GM12878 (cell line): ENCODE results near the gene DCDC1. TPM values are rescaled to one million over a fixed set of nuclear protein-coding genes. Genes with fewer than 3 reads are reported as not detected.
A peak's percentile ranks its signal among the peaks of the same experiment; 100 is the strongest.

ENCODE experiments used
- ATAC-seq: fragments of 200-7000 bp; cut with Tn5 transposase; 3 replicates; pipeline ENCODE4 v1.9.1; 2020; ENCODE audit warnings: mild to moderate bottlenecking, moderate library complexity
- BruUV-seq: library from RNA; stranded (reverse); fragments of 400-500 nt; replicated peaks from 2 replicates; lab custom pipeline; 2021; lab: Mats Ljungman, UMichigan
- CTCF ChIA-PET: fragments of 300-600 bp; sonication (Branson Sonifier 250); formaldehyde crosslinking; extraction: SDS; loops from one replicate; lab custom pipeline; 2021; ENCODE audit warnings: inconsistent platforms; lab: Yijun Ruan, JAX
- POLR2A ChIA-PET: fragments of 350-600 bp; formaldehyde crosslinking; extraction: SDS; loops from one replicate; lab custom pipeline; 2021; ENCODE audit warnings: inconsistent platforms; lab: Charles Lee
- RAD21 ChIA-PET: fragments of 300-600 bp; sonication (Branson Sonifier 250); formaldehyde crosslinking; loops from one replicate; lab custom pipeline; 2023; ENCODE audit warnings: antibody characterized with exemption; ENCODE audit not compliant: unreplicated experiment; lab: Charles Lee
- SMC1A ChIA-PET: fragments of 300-600 bp; sonication (Branson Sonifier 250); formaldehyde crosslinking; loops from one replicate; lab custom pipeline; 2023; ENCODE audit not compliant: unreplicated experiment, uncharacterized antibody; lab: Charles Lee
- DNase-seq: peaks from one replicate; pipeline ENCODE4 v3.0.0-alpha.2; 2011; ENCODE audit warnings: low read depth, low spot score
- FAIRE-seq: peaks from 3 replicates; lab custom pipeline; 2011; peaks lifted over from hg19 to GRCh38; lab: Jason Lieb, UNC
- H2AFZ ChIP-seq: 2 replicates; pipeline ENCODE4 v1.6.0; 2011; ENCODE audit warnings: low read depth, low read length, control low read depth; ENCODE audit not compliant: control insufficient read depth
- H3K27ac ChIP-seq: 2 replicates; pipeline ENCODE4 v1.5.1; 2011; ENCODE audit warnings: control low read depth; ENCODE audit not compliant: control insufficient read depth, insufficient read depth
- H3K27me3 ChIP-seq, 2 experiments: replicated peaks in 1 of 2; 2 replicates each; pipeline versions ENCODE4 v1.6.0 to v1.6.1; 2011; ENCODE audit warnings: low read length in 1 of 2; ENCODE audit not compliant: control insufficient read depth in 2 of 2, insufficient read depth in 2 of 2
- H3K36me3 ChIP-seq, 2 experiments: 2 replicates each; pipeline ENCODE4 v1.5.1; 2011; ENCODE audit warnings: low read length in 1 of 2; ENCODE audit not compliant: control insufficient read depth in 2 of 2, insufficient read depth in 2 of 2
- H3K4me1 ChIP-seq: 2 replicates; pipeline ENCODE4 v1.6.1; 2011; ENCODE audit warnings: mild to moderate bottlenecking, low read length, moderate library complexity, mixed read lengths; ENCODE audit not compliant: control insufficient read depth, insufficient read depth
- H3K4me2 ChIP-seq: 2 replicates; pipeline ENCODE4 v1.6.0; 2011; ENCODE audit warnings: control low read depth; ENCODE audit not compliant: control insufficient read depth, insufficient read depth
- H3K4me3 ChIP-seq: fragments of 200-600 bp; sonication (generic); 2 replicates; pipeline ENCODE4 v1.5.1; 2016
- H3K79me2 ChIP-seq: 2 replicates; pipeline ENCODE4 v1.6.0; 2011; ENCODE audit warnings: low read length; ENCODE audit not compliant: control insufficient read depth, insufficient read depth
- H3K9ac ChIP-seq: 2 replicates; pipeline ENCODE4 v1.8.0; 2011; ENCODE audit warnings: low read length, control low read depth, mixed read lengths; ENCODE audit not compliant: control insufficient read depth, insufficient read depth
- H3K9me3 ChIP-seq: replicated peaks from 3 replicates; pipeline ENCODE4 v1.5.1; 2011; ENCODE audit warnings: mild to moderate bottlenecking, low read length; ENCODE audit not compliant: control insufficient read depth, insufficient read depth
- H4K20me1 ChIP-seq: 2 replicates; pipeline ENCODE4 v1.6.0; 2011; ENCODE audit not compliant: control insufficient read depth, insufficient read depth
- BMI1 ChIP-seq: fragments of 450-650 bp; IDR thresholded peaks from 2 replicates; pipeline ENCODE4 v1.6.1; 2016; ENCODE audit warnings: mild to moderate bottlenecking, moderate library complexity, borderline replicate concordance
- NR2C2 ChIP-seq: IDR thresholded peaks from 2 replicates; pipeline ENCODE4 v1.6.1; 2011; ENCODE audit warnings: borderline replicate concordance, low read depth; ENCODE audit not compliant: control insufficient read depth, insufficient read length
- POLR2A ChIP-seq: IDR thresholded peaks from 2 replicates; pipeline ENCODE4 v1.6.1; 2011; ENCODE audit warnings: low read depth, mild to moderate bottlenecking, low read length
- SMC3 ChIP-seq: IDR thresholded peaks from 2 replicates; pipeline ENCODE4 v1.6.1; 2011; ENCODE audit warnings: low read length, improper control_type of control experiment, borderline replicate concordance
- ZSCAN29 ChIP-seq: fragments of 450-650 bp; IDR thresholded peaks from 2 replicates; pipeline ENCODE4 v1.6.1; 2017; ENCODE audit warnings: mild to moderate bottlenecking, moderate library complexity
- WGBS: methylation state at CpG from one replicate; pipeline ENCODE4 v1.1.6; 2016; ENCODE audit warnings: low lambda C conversion rate; ENCODE audit not compliant: insufficient replicate concordance, insufficient coverage; ENCODE audit errors: missing lambda C conversion rate; 5-methylcytosine and 5-hydroxymethylcytosine counted together
- in situ Hi-C: fragments of 300-500 bp; cut with MboI; formaldehyde crosslinking; loops from 9 replicates; pipeline ENCODE4 v1.14.3; 2018; ENCODE audit warnings: mixed read lengths
- intact Hi-C: fragments of 100-400 bp; cut with micrococcal nuclease; formaldehyde crosslinking; loops from one replicate; pipeline ENCODE4 v1.14.2; 2022; ENCODE audit not compliant: unreplicated experiment
- polyA plus RNA-seq, 11 experiments: library from polyadenylated mRNA; depleted of rRNA in 4 of 11; unstranded in 6 of 11; stranded (reverse) in 5 of 11; fragments of >200 nt; fragmentation: Nextera tagmentation in 4 of 11; fragmentation: Illumina TruSeq in 1 of 11; extraction: Ambion mirVana in 4 of 11; extraction: Trizol in 1 of 11; gene quantifications; 1 replicate in 1 of 11; 2 replicates in 10 of 11; pipeline versions ENCODE4 v1.2.1 to v1.2.3, GENCODE V29; 2011 to 2016; ENCODE audit warnings: inconsistent platforms in 2 of 11, missing spikeins in 2 of 11, low read depth in 1 of 11
- total RNA-seq, 4 experiments: library from RNA; depleted of rRNA in 3 of 4; stranded (reverse); fragments of >200 nt in 3 of 4; fragmentation: Illumina TruSeq in 1 of 4; extraction: Trizol in 1 of 4; gene quantifications; 2 replicates each; pipeline versions ENCODE4 v1.2.1 to v1.2.3, GENCODE V29; 2013 to 2021
- TF ChIP-seq, protein P1 (sequence below): IDR thresholded peaks from 2 replicates; pipeline ENCODE4 v1.6.1; 2012; ENCODE audit warnings: low read depth, low read length, improper control_type of control experiment

The DCDC1 gene
- total and polyA plus RNA-seq, 10 of the 15 experiments (the other 5 are each of a cell fraction or from before 2014, with no cell fraction given): not detected

DNA sequence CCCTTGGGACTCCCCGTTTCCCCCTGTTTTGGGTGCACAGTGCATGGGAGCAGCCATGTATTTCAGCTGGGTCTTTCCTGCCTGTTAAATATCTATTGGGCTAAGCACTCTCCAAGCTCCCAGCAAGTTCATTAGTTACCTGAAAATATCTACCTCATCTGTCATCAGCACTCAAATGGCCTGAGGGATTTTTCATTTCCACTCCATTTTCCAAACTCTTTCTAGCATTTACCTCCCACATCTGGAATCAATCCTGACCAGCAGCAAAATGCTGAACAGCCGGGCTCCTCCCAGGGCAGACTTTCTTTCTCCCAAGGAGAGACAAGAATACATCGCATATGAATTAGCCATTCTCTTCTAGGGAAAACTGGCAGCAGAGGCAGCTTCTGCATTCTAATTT, 509.9 kb downstream of the DCDC1 start (continued):
- TF ChIP-seq, protein P1, sequence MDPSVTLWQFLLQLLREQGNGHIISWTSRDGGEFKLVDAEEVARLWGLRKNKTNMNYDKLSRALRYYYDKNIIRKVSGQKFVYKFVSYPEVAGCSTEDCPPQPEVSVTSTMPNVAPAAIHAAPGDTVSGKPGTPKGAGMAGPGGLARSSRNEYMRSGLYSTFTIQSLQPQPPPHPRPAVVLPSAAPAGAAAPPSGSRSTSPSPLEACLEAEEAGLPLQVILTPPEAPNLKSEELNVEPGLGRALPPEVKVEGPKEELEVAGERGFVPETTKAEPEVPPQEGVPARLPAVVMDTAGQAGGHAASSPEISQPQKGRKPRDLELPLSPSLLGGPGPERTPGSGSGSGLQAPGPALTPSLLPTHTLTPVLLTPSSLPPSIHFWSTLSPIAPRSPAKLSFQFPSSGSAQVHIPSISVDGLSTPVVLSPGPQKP: no peak
- TF ChIP-seq ZSCAN29 (no peak), BMI1 (no peak), NR2C2 (no peak)

DNA sequence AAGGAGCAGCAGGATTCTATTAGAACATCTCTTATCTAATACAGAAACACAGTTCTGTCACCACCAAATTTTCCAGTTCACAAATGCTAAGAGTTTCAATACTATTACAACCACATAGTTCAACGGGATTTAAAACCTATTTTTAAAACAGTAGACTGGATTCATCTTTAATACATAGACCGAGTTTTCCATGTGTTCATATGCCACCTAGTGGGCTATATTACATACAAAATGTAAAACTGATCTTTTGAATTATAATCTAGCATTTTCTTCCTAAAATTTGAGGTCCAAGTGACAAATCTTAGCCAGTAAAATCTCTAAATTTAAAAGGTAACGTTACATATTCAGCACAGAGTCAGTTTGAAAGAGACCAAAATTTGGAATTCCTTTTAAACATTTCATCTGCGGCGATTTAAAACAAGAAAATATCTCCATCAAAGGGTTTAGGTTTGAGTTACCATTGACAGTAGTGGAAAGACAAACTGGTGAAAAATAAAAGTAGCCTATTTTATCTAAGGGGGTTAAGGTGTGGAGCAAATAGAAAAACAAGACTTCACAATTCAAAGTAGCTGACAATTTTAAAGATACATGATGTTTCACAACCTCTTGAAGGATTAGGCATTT, 514.0 kb downstream of the DCDC1 start:
- ChIA-PET POLR2A (no interaction called here), SMC1A (no interaction called here), RAD21 (no interaction called here), CTCF (no interaction called here)
- no peak for DNase-seq
- Histone ChIP-seq H4K20me1 (no peaks in the 10 kb centered on the region), H3K4me1 (no peaks in the 10 kb centered on the region), H3K36me3 (no peaks in the 10 kb centered on the region), H3K27me3 (no peaks in the 10 kb centered on the region; a peak in 1 of 4 replicates), H3K79me2 (no peaks in the 10 kb centered on the region), H3K4me2 (no peak overlapping the region), H3K9ac (no peak overlapping the region), H3K4me3 (no peak overlapping the region), H3K9me3 (no peaks in the 10 kb centered on the region), H3K27ac (no peak overlapping the region), H2AFZ (no peak overlapping the region)
- intact Hi-C loops (loop anchor here (1.0 kb wide), 1 partner anchor 509 kb away; no protein-coding TSS in a partner anchor), in situ Hi-C loops (no loop called here)
- TF ChIP-seq SMC3 (peak; percentile 22; the same call in 1 of the 2 replicates), POLR2A (no peak)
- FAIRE-seq: no peak
- 32% methylated on average over 5 of the region's 5 CpGs for WGBS
- no peak for ATAC-seq
- BruUV-seq: no TSS peak
